RCC 7860 (cell line): ENCODE measurements around the gene KIF9.
"Not testable (repeated sequence)": the region's sequence is repeated elsewhere in the genome, so short reads cannot be mapped to it uniquely, and the experiment has no call there.

Experiments
- DNase-seq: peaks from one replicate; pipeline ENCODE4 v3.0.0-alpha.2; 2015; ENCODE audit warnings: low spot score
- FAIRE-seq: peaks from 2 replicates; lab custom pipeline; 2012; peaks lifted over from hg19 to GRCh38; lab: Jason Lieb, UNC

Gene KIF9

DNA sequence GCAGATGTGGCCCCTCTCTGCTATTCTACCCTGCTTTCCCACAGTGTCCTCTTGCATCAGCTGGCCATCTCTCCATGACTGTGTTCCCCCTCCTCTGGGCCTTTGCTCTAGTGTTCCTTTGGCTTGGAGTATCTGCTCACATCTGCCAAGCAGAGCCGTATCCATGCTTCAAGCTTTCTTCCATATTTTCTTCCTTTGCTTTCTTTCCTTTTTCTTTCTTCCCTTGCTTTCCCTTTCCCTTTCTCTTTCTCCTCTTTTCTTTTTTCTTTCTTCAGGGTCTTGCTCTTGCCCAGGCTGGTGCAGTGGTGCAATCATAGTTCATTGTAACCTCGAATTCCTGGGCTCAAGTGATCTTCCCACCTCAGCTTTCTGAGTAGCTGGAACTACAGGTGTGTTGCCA, 12.7 kb upstream of the KIF9 start:
- FAIRE-seq = no peak
- no peak for DNase-seq

GRCh38 chr3:47294392-47294791, 11.8 kb upstream of the KIF9 start:
- DNase-seq = no peak

GRCh38 chr3:47293822-47294221, 11.2 kb upstream of the KIF9 start:
- no peak for DNase-seq
- no peak for FAIRE-seq

More at GRCh38 chr3:47294392-47294791, 11.8 kb upstream of the KIF9 start:
- FAIRE-seq = no peak

DNA sequence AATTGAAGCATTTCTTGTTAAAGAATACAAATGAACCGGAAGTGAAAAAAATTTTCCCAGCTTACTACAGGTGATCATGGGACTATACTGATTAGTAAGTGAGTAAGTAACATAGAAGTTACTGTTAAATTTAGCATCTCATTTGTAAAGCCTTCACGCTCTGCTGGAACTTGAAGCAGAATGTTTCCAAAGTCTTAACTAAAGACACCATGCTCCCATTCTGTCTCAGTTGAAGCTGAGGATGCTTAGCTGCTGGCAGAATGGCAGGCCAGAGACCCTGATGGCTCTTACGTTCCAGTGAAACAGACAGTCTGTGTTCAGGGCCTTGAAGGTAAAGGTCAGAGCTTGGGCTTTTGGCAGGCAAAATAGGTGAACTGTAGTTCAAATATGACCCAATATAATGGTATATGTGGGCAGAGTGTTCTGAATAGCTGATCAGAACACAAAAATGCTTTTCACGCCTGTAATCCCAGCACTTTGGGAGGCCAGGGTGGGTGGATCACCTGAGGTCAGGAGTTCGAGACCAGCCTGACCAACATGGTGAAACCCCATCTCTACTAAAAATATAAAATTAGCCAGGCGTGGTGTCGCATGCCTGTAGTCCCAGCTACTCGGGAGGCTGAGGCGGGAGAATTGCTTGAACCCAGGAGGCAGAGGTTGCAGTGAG, 9.3 kb upstream of the KIF9 start:
- not testable (repeated sequence) for FAIRE-seq, DNase-seq

DNA sequence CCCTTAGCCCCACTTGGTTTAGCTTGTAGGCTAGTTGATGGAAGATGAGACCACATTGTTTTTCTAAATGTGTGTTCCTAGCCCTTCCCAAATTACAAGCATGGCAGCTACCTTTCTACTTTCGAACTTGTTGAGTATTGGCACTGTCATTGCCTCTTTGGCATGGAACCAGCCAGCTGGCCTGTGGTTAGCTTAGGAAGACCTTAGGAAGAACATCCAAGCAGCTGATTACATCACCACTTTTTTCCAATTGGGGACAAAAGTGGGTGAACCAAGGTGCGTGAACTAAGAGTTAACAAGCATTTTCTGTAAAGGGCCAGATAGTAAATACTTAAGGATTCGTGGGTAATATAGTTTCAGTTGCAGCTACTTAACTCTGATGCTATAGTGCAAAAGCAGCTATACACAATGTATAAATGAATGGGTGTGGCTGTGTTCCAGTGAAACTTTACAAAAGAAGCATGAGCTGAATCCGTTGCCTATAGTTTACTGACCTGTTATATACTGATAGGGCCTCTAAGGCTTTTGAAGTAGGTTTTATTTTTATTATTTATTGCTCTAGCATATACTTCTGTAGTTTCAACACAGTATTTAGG, 8.7 kb upstream of the KIF9 start:
- no peak for DNase-seq
- FAIRE-seq = no peak

GRCh38 chr3:47288966-47289910, 6.6 kb upstream of the KIF9 start:
- DNase-seq = no peak
- no peak for FAIRE-seq

DNA sequence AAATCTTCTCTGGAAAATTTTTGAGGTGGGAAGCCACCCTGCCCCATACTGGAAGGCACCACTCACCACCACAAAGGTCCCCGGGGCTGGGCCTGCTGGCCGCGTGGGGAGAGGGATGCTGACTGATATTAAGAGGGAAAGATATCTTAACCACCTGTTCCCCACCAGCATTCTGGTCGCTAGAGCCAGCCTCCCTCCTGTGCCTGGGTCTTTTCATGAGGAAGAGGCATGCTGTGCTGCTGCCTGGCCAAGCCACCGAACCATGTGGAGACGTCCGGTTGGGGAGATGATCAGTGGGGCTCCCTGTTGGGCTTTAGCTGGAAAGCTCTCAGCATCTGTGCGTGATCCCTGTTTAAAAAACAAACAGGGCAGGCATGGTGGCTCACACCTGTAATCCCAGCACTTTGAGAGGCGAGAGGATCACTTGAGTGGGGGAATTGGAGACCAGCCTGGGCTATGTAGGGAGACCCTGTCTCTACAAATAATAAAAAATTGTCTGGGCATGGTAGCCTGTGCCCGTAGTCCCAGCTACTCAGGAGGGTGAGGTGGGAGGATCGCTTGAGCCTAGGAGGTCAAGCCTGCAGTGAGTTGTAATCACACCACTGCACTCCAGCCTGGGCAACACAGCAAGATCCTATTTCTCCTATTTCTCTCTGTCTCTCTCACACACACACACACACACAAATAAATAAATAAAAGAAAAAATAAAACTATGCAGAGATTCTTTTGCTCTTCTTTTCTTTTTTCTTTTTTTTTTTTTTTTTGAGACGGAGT, 1.2 kb upstream of the KIF9 start:
- FAIRE-seq = no peak
- DNase-seq = no peak

- no peak for FAIRE-seq
These were observed 566 bp upstream of the KIF9 start for GRCh38 chr3:47283193-47283537.

GRCh38 chr3:47280519-47280918, 2.1 kb downstream of the KIF9 start:
- FAIRE-seq = no peak
- no peak for DNase-seq

More at GRCh38 chr3:47283193-47283537, 566 bp upstream of the KIF9 start:
- no peak for DNase-seq

- FAIRE-seq = no peak
- DNase-seq = no peak
These were observed 6.0 kb downstream of the KIF9 start for GRCh38 chr3:47276558-47276957.

DNA sequence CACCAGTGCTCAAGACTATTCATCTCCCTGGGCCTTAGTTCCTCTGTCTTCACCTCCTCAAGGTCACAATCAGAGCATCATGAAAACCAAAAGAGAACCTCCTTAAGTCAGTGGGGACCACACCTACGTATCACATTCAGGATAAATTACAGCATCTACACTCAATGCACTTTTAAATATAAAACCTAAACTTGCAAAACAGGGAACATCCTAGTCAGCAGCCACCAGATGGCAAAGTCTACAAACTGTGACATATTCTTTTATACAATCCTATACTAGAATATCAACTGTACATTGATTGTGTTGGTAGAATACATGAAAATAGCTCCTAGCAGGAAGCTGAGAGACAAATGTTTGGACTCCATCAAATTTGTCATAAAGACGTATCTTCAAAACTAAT, 7.9 kb downstream of the KIF9 start:
- no peak for DNase-seq
- FAIRE-seq = no peak

- FAIRE-seq = no peak
These were observed 9.0 kb downstream of the KIF9 start for GRCh38 chr3:47273564-47273963.

GRCh38 chr3:47270526-47270925, 12.1 kb downstream of the KIF9 start:
- FAIRE-seq = no peak
- DNase-seq = no peak

More at GRCh38 chr3:47273564-47273963, 9.0 kb downstream of the KIF9 start:
- DNase-seq = no peak

- no peak for DNase-seq
- no peak for FAIRE-seq
These were observed 15.1 kb downstream of the KIF9 start for GRCh38 chr3:47267490-47267824.

GRCh38 chr3:47266709-47267489, 15.7 kb downstream of the KIF9 start:
- DNase-seq (peak; percentile 37), FAIRE-seq (no peak)

GRCh38 chr3:47265725-47266428, 16.7 kb downstream of the KIF9 start:
- DNase-seq = no peak

GRCh38 chr3:47265008-47265407, 17.6 kb downstream of the KIF9 start:
- FAIRE-seq (no peak), DNase-seq (no peak)

More at GRCh38 chr3:47265725-47266428, 16.7 kb downstream of the KIF9 start:
- FAIRE-seq = no peak

- FAIRE-seq = no peak
- DNase-seq = no peak
These were observed 21.3 kb downstream of the KIF9 start for GRCh38 chr3:47261301-47261700.

DNA sequence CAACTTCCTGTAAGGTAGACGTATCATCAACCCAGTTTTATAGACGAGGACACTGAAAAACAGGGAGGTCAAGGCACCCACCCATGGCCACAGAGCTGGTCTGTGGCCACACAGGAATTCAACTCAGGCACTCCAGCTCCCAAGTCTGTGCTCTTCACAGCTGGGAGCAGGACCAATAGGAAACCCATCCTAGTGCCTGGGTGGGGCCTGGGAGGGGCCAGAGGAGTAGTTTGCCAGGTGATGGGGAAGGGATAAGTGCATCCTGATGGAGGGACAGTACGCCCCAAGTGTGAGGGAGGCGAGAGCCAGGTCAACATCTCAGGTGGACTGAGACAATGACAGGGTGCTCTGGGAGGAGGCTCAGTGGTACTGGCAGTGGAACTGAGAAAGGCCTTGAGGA, 22.0 kb downstream of the KIF9 start:
- no peak for DNase-seq
- no peak for FAIRE-seq

DNA sequence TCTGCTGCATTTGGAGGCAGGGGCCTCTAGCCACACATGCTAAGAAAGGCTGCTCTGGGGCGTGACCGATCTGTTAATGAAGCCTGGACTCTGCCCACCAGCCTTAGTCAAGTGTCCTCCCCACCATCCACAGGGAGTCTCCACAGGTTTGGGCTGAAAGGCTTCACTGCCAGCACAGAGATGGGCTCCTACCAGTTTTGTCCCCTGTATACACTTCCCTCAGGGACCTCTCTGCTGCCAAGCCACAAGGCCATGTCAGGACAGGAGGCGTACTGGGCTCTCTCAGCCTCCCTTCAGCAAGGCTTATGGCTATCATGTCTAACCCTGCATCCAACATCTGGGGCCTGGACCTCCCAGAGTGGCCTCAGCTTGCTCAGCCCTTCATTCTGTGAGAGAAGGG, 23.5 kb downstream of the KIF9 start:
- no peak for FAIRE-seq
- no peak for DNase-seq
